ENCODE measurements around the gene TSHZ1.

The TSHZ1 gene

DNA sequence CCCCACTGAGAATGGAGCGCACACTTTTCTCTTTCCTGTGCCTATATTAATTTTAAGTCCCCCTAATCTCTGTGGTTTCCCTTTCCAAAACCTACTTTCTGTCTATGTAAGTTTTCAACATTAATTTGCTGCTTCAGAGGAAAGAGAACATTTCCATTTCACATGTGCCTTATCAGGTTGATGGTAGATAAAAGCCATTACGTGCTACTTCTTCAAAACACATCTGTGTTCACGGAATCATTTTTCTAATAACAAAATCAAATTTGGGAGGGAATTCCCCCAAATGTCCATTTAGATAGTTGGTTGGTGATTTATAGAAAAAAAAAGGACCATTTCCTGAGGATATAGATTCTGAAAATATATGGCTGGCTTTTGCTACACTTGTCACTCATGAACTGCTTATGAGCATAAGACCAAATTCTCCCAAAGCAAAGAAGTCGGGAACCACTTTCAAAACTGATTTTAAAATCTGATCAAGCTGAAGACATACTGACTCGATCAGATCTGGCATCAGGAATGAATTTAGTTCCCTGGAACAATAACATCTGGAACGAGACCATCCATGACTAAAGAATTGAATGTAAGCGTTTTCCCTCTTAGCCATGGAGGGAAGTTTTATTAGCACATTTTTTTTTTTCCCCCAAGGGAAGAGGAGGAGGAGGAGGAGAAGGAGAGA, 9.9 kb upstream of the TSHZ1 start:
- TF ChIP-seq ZFX (IDR thresholded peaks at IDR 0.05) (no peak), CTCF (conservative IDR thresholded peaks at IDR 0.05) (no peak)
- no peak overlapping the region for H3K27ac ChIP-seq

GRCh38 chr18:75201282-75202270, 9.0 kb upstream of the TSHZ1 start:
- TF ChIP-seq ZFX (IDR thresholded peaks at IDR 0.05) (no peak), CTCF (conservative IDR thresholded peaks at IDR 0.05) (no peak)
- H3K27ac ChIP-seq = peak overlapping the region; percentile 11

DNA sequence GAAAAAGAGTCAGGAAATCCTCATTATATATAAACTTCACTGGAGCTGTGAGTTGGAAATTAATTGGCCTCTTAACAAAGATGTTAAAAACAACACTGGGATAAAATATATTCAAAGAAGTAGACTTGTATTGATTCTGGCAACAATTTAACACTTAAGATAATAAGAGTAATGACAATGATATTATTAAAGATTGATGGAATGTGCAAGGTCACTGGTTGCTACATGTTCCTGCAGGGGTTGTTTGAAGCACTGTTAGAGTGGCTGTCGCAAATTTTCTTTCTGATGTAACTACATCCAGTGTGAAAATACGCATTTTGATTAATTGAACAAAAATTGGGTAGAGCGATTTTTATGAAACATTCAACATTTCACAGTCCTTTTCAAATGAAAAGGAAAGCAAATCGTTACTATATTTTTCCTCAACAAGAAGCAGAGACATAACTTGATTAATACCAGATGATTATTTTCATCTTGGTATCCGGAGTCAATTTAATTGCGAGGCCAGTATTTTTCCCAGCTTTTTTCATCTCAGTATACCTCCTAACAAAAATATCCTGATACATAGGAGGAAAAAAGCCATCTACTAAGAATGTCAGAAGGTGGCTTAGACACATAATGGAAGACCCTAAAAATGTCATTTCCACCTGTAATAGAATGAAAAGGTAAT, 7.8 kb upstream of the TSHZ1 start:
- H3K27ac ChIP-seq = no peak overlapping the region
- TF ChIP-seq ZFX (IDR thresholded peaks at IDR 0.05) (no peak), CTCF (conservative IDR thresholded peaks at IDR 0.05) (no peak)

DNA sequence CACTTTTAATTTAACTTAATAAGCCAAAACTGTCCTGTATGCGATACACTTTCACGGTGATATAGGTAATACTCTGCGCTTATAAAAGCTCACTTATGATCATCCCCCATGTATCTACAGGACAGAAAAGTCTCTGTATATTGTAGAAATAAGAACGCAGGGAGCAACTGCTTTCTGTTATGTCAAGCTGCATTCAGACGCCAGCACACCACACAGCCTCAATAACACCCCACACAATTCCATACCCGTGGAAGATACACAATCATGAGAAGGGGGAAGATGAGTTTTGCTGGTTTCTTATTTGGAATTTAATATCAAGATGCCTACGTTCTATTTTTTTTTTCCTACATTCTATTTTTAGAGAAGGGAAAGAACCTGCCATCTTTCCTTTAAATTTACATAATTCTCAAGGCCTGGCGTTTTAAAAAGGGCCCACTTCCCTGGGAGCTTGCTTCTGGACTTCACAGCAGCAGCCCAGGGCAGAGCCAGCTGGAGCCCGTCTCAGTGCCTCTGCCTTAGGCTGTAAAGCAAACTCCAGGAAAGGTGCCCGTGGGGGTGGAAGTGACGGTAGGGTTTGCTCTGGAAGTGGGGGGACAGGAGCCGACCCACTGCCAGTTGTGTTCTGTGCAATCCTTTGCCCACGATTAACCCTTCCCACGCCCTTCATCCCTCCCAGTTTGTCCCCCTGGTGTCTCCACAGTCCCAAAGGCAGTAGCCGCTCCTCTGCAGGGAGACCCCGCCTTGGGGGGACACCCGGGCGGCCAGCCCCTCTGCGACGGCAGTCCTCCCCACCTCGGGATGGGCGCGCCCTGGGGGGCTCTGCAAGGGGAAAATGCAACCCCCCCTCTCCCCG, 7.0 kb upstream of the TSHZ1 start:
- no peak overlapping the region for H3K27ac ChIP-seq

DNA sequence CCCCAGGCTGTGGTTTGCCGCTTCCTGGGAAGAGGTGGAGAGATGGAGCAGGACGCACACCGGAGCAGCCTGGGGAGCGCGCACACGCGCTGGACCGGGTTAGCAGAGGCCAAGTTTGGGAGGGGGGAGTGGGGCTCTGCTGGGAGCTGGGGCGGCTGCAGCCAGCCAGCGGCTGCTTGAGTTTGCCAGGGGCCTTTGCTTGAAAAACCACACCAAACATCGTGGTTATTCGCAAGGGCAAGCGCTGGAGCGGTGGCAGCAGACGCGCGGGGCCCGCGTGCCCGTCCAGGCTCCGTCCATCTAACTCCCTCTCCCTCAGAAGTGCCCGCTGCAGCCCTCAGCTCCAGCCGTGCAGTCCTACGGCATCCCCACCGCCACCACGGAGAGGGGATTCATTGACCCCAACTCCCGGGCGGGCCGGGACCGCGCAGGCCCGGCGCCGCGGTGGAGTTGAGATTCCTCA, 6.3 kb upstream of the TSHZ1 start:
- no peak for TF ChIP-seq ZFX (IDR thresholded peaks at IDR 0.05)
- TF ChIP-seq CTCF (conservative IDR thresholded peaks at IDR 0.05) = no peak
- H3K27ac ChIP-seq = no peak overlapping the region

More for the DNA sequence above, 7.0 kb upstream of the TSHZ1 start:
- TF ChIP-seq CTCF (conservative IDR thresholded peaks at IDR 0.05) (no peak), ZFX (IDR thresholded peaks at IDR 0.05) (no peak)

DNA sequence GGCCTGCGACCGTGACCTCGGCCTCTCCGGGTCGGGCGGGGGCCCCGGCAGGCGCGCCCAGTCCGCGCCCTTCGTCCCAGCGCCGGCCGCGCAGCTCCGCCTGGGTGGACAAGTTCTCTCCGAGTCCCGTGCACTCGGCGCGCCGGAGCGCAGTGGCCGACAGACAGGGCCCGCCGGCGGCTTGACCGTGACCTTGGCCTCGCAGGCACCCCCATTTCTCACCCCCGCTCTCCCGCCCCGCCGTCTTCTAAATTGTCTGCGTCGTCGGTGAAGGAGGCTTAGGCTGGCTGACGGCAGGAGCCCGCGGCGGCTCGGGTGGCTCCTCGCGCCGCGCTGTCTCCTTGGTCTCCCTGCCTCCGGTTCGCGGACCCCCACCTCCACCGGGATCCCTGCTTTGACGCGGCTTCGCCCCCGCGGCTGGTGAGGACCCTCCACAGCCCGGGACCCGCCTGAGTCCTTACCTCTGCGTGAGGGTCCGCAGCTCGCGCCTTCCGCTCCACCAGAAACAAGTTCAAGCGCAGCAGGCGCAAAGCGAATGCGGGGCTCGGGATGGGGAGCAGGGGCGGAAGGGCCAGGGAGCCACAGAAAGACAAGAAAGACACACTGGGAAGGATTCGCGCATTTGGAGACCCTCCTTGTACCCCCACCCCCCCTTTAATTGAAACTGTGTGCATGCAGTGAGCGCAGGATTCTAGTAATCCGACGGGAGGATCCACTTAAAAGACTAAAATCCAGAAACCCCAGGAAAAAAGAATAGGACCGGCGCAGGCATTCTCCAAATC, 5.7 kb upstream of the TSHZ1 start:
- no peak overlapping the region for H3K27ac ChIP-seq

More for the DNA sequence above, 5.7 kb upstream of the TSHZ1 start:
- TF ChIP-seq CTCF (conservative IDR thresholded peaks at IDR 0.05) (no peak), ZFX (IDR thresholded peaks at IDR 0.05) (no peak)
